NCI-H1417 treated with DMSO at 0.1 percent for 48 hours (cell line): ENCODE results near the gene NIPBL.
"Not testable (repeated sequence)": the region's sequence is repeated elsewhere in the genome, so short reads cannot be mapped to it uniquely, and the experiment has no call there.

ENCODE experiments used
- DNase-seq: peaks from one replicate; lab custom pipeline; 2025; lab: John Stamatoyannopoulos, UW

Gene NIPBL

GRCh38 chr5:36879274-36880033 is 2.9 kb downstream of the NIPBL start:
- DNase-seq: no peak

- no peak for DNase-seq
These were observed 4.2 kb downstream of the NIPBL start for GRCh38 chr5:36880761-36881160.

GRCh38 chr5:36881304-36881703 is 4.7 kb downstream of the NIPBL start:
- no peak for DNase-seq

GRCh38 chr5:36881807-36882206 is 5.2 kb downstream of the NIPBL start:
- no peak for DNase-seq

- no peak for DNase-seq
These were observed 5.7 kb downstream of the NIPBL start for GRCh38 chr5:36882250-36882649.

- no peak for DNase-seq
These were observed 7.4 kb downstream of the NIPBL start for GRCh38 chr5:36883894-36884462.

GRCh38 chr5:36885149-36885548 is 8.6 kb downstream of the NIPBL start:
- no peak for DNase-seq

- no peak for DNase-seq
These were observed 9.3 kb downstream of the NIPBL start for GRCh38 chr5:36885566-36886485.

GRCh38 chr5:36886791-36887190 is 10.2 kb downstream of the NIPBL start:
- no peak for DNase-seq

- no peak for DNase-seq
These were observed 11.0 kb downstream of the NIPBL start for GRCh38 chr5:36887532-36887931.

- DNase-seq: no peak
These were observed 11.7 kb downstream of the NIPBL start for GRCh38 chr5:36888303-36888702.

- no peak for DNase-seq
These were observed 12.7 kb downstream of the NIPBL start for GRCh38 chr5:36889264-36889663.

GRCh38 chr5:36891266-36891665 is 14.7 kb downstream of the NIPBL start:
- DNase-seq: no peak

- DNase-seq: not testable (repeated sequence)
These were observed 15.7 kb downstream of the NIPBL start for GRCh38 chr5:36892085-36892830.

- DNase-seq: no peak
These were observed 18.4 kb downstream of the NIPBL start for GRCh38 chr5:36894954-36895353.

GRCh38 chr5:36896476-36896875 is 19.9 kb downstream of the NIPBL start:
- no peak for DNase-seq

- no peak for DNase-seq
These were observed 21.0 kb downstream of the NIPBL start for GRCh38 chr5:36897616-36898015.

GRCh38 chr5:36899860-36900259 is 23.3 kb downstream of the NIPBL start:
- no peak for DNase-seq

- no peak for DNase-seq
These were observed 23.7 kb downstream of the NIPBL start for GRCh38 chr5:36900283-36900682.

GRCh38 chr5:36901077-36901476 is 24.5 kb downstream of the NIPBL start:
- not testable (repeated sequence) for DNase-seq

GRCh38 chr5:36901856-36902255 is 25.3 kb downstream of the NIPBL start:
- no peak for DNase-seq

- DNase-seq: no peak
These were observed 25.8 kb downstream of the NIPBL start for GRCh38 chr5:36902353-36902752.
